ENCODE results near the gene PDE3A.

Gene PDE3A

GRCh38 chr12:20368651-20369304 lies 441 bp downstream of the PDE3A start:
- no peak overlapping the region for H3K9ac ChIP-seq (ENCODE audit: low read depth, low read length, poor library complexity, severe bottlenecking)
- no peak overlapping the region for H3K4me2 ChIP-seq (ENCODE audit: low read depth, low read length, poor library complexity, severe bottlenecking)
- TF ChIP-seq CTCF (conservative IDR thresholded peaks at IDR 0.05; ENCODE audit: low read length) = no peak
- no peak for TF ChIP-seq EZH2phosphoT487 (IDR thresholded peaks at IDR 0.05; ENCODE audit: borderline replicate concordance)
- no peak overlapping the region for H3K4me3 ChIP-seq (ENCODE audit: low read length, poor library complexity, severe bottlenecking)
- H2AFZ ChIP-seq (ENCODE audit: low read length) = no peak overlapping the region
- no peaks in the 10 kb centered on the region for H3K36me3 ChIP-seq (ENCODE audit: insufficient read depth, low read length)
- H3K9me2 ChIP-seq (replicated peaks; ENCODE audit: low read depth, low read length) = no peaks in the 10 kb centered on the region
- H3K79me2 ChIP-seq (ENCODE audit: insufficient read depth, low read length) = no peaks in the 10 kb centered on the region
- no peaks in the 10 kb centered on the region for H4K20me1 ChIP-seq (ENCODE audit: insufficient read depth, low read length, poor library complexity, severe bottlenecking)
- H3K4me1 ChIP-seq (ENCODE audit: insufficient read depth, low read length, poor library complexity, severe bottlenecking) = peaks cover 8% of the 10 kb centered on the region
- H3F3A ChIP-seq (ENCODE audit: low read depth) = no peaks in the 10 kb centered on the region
- H3K9me3 ChIP-seq (ENCODE audit: insufficient read depth, low read depth, low read length) = no peaks in the 10 kb centered on the region
- H3K27me3 ChIP-seq (ENCODE audit: insufficient read depth, low read length, poor library complexity, severe bottlenecking) = no peaks in the 10 kb centered on the region

- no peak for TF ChIP-seq CTCF (conservative IDR thresholded peaks at IDR 0.05; ENCODE audit: low read length)
- no peak for TF ChIP-seq EZH2phosphoT487 (IDR thresholded peaks at IDR 0.05; ENCODE audit: borderline replicate concordance)
- Histone ChIP-seq H3K9me2 (replicated peaks; ENCODE audit: low read depth, low read length) (no peaks in the 10 kb centered on the region), H3K4me1 (ENCODE audit: insufficient read depth, low read length, poor library complexity, severe bottlenecking) (peaks cover 8% of the 10 kb centered on the region), H3F3A (ENCODE audit: low read depth) (no peaks in the 10 kb centered on the region), H3K79me2 (ENCODE audit: insufficient read depth, low read length) (no peaks in the 10 kb centered on the region), H3K4me2 (ENCODE audit: low read depth, low read length, poor library complexity, severe bottlenecking) (no peak overlapping the region), H3K9me3 (ENCODE audit: insufficient read depth, low read depth, low read length) (no peaks in the 10 kb centered on the region), H2AFZ (ENCODE audit: low read length) (no peak overlapping the region), H3K9ac (ENCODE audit: low read depth, low read length, poor library complexity, severe bottlenecking) (no peak overlapping the region), H3K4me3 (ENCODE audit: low read length, poor library complexity, severe bottlenecking) (no peak overlapping the region), H4K20me1 (ENCODE audit: insufficient read depth, low read length, poor library complexity, severe bottlenecking) (no peaks in the 10 kb centered on the region), H3K27me3 (ENCODE audit: insufficient read depth, low read length, poor library complexity, severe bottlenecking) (no peaks in the 10 kb centered on the region), H3K36me3 (ENCODE audit: insufficient read depth, low read length) (no peaks in the 10 kb centered on the region)
These were observed 1.1 kb downstream of the PDE3A start for GRCh38 chr12:20369305-20370013.

GRCh38 chr12:20370014-20370386 lies 1.7 kb downstream of the PDE3A start:
- Histone ChIP-seq H3K9ac (ENCODE audit: low read depth, low read length, poor library complexity, severe bottlenecking) (no peak overlapping the region), H3K36me3 (ENCODE audit: insufficient read depth, low read length) (no peaks in the 10 kb centered on the region), H3K9me2 (replicated peaks; ENCODE audit: low read depth, low read length) (no peaks in the 10 kb centered on the region), H2AFZ (ENCODE audit: low read length) (no peak overlapping the region), H3K27me3 (ENCODE audit: insufficient read depth, low read length, poor library complexity, severe bottlenecking) (no peaks in the 10 kb centered on the region), H3K4me3 (ENCODE audit: low read length, poor library complexity, severe bottlenecking) (no peak overlapping the region), H3K9me3 (ENCODE audit: insufficient read depth, low read depth, low read length) (no peaks in the 10 kb centered on the region), H3K4me1 (ENCODE audit: insufficient read depth, low read length, poor library complexity, severe bottlenecking) (peaks cover 8% of the 10 kb centered on the region), H3K79me2 (ENCODE audit: insufficient read depth, low read length) (no peaks in the 10 kb centered on the region), H4K20me1 (ENCODE audit: insufficient read depth, low read length, poor library complexity, severe bottlenecking) (no peaks in the 10 kb centered on the region), H3F3A (ENCODE audit: low read depth) (no peaks in the 10 kb centered on the region), H3K4me2 (ENCODE audit: low read depth, low read length, poor library complexity, severe bottlenecking) (no peak overlapping the region)
- no peak for TF ChIP-seq EZH2phosphoT487 (IDR thresholded peaks at IDR 0.05; ENCODE audit: borderline replicate concordance)
- no peak for TF ChIP-seq CTCF (conservative IDR thresholded peaks at IDR 0.05; ENCODE audit: low read length)

Data from Loucy (cell line).